ENCODE measurements around the gene SLC35E2B. TPM values are rescaled to one million over a fixed set of nuclear protein-coding genes. Genes with fewer than 3 reads are reported as not detected.

SLC35E2B gene
- total and polyA plus RNA-seq, 2 of the 13 experiments (the other 11 are each of a cell fraction or from before 2014, with no cell fraction given): 14.1 to 19.7 TPM

DNA sequence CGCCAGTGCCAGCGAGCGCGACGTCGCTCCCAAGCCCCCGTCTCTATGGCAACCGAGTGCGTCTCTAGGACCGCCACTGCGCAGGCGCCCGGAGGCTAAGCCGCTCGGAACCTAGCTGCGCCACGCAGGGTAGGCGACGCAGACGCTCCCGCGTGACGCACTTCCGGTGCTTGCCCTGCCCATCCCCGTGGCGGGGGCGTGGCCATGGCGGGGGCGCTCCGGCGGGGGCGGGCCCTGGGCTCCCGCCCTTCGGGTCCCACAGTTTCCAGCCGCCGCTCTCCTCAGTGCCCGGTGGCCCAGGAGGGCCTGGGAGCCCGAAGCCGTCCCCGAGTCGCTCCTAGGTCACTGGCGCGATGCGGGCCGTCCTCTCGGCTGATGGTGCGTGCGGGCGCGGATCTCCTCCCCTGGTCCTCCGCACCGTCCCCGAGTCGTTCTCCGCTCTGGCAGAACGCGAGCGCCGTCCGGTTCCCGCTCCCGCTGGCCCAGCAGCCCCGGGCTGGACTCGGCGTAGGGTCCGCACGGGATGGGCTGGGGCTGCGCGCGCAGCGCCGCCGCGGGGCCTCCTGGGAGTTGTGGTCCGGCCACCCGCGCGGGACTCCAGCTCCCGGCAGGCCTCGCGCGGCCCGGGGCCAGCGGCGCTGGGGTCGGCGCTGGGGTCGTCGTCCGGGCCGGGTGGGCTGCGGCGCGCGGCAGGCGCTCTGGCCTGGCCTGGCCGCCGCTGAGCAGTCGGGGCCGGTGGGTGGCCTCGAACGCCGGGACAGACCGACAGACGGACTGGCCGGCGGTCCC lies 77.1 kb downstream of the SLC35E2B start, which contains the start of gene MIB2 (continued):
- TF ChIP-seq ZNF761 (CRISPR knock-in tag; conservative IDR thresholded peaks at IDR 0.05) (peak; percentile 92), ZNF678 (CRISPR knock-in tag; IDR thresholded peaks at IDR 0.05) (peak; percentile 94; the same call in 1 of the 2 replicates), KDM5B (CRISPR knock-in tag; IDR thresholded peaks at IDR 0.05; ENCODE audit: borderline replicate concordance) (peak; percentile 86), EEA1 (CRISPR knock-in tag; IDR thresholded peaks at IDR 0.05; ENCODE audit: borderline replicate concordance) (peak; percentile 86), ZSCAN5A (CRISPR knock-in tag; IDR thresholded peaks at IDR 0.05; ENCODE audit: borderline replicate concordance) (no peak), SIX4 (CRISPR knock-in tag; IDR thresholded peaks at IDR 0.05) (no peak), ZNF230 (CRISPR knock-in tag; IDR thresholded peaks at IDR 0.05) (peak; percentile 95), ZNF274 (CRISPR knock-in tag; IDR thresholded peaks at IDR 0.05) (no peak), AFF4 (CRISPR knock-in tag; IDR thresholded peaks at IDR 0.05) (peak; percentile 84; the same call in 1 of the 2 replicates), ZBTB34 (CRISPR knock-in tag; IDR thresholded peaks at IDR 0.05) (no peak), HOXA7 (CRISPR knock-in tag; IDR thresholded peaks at IDR 0.05) (no peak), ZNF619 (CRISPR knock-in tag; IDR thresholded peaks at IDR 0.05) (peak; percentile 79; the same call in 1 of the 2 replicates)
- TF ChIP-seq, protein P1, sequence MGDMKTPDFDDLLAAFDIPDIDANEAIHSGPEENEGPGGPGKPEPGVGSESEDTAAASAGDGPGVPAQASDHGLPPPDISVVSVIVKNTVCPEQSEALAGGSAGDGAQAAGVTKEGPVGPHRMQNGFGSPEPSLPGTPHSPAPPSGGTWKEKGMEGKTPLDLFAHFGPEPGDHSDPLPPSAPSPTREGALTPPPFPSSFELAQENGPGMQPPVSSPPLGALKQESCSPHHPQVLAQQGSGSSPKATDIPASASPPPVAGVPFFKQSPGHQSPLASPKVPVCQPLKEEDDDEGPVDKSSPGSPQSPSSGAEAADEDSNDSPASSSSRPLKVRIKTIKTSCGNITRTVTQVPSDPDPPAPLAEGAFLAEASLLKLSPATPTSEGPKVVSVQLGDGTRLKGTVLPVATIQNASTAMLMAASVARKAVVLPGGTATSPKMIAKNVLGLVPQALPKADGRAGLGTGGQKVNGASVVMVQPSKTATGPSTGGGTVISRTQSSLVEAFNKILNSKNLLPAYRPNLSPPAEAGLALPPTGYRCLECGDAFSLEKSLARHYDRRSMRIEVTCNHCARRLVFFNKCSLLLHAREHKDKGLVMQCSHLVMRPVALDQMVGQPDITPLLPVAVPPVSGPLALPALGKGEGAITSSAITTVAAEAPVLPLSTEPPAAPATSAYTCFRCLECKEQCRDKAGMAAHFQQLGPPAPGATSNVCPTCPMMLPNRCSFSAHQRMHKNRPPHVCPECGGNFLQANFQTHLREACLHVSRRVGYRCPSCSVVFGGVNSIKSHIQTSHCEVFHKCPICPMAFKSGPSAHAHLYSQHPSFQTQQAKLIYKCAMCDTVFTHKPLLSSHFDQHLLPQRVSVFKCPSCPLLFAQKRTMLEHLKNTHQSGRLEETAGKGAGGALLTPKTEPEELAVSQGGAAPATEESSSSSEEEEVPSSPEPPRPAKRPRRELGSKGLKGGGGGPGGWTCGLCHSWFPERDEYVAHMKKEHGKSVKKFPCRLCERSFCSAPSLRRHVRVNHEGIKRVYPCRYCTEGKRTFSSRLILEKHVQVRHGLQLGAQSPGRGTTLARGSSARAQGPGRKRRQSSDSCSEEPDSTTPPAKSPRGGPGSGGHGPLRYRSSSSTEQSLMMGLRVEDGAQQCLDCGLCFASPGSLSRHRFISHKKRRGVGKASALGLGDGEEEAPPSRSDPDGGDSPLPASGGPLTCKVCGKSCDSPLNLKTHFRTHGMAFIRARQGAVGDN (CRISPR knock-in tag; IDR thresholded peaks at IDR 0.05): peak; percentile 73
- TF ChIP-seq, protein P2, sequence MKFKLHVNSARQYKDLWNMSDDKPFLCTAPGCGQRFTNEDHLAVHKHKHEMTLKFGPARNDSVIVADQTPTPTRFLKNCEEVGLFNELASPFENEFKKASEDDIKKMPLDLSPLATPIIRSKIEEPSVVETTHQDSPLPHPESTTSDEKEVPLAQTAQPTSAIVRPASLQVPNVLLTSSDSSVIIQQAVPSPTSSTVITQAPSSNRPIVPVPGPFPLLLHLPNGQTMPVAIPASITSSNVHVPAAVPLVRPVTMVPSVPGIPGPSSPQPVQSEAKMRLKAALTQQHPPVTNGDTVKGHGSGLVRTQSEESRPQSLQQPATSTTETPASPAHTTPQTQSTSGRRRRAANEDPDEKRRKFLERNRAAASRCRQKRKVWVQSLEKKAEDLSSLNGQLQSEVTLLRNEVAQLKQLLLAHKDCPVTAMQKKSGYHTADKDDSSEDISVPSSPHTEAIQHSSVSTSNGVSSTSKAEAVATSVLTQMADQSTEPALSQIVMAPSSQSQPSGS (CRISPR knock-in tag; IDR thresholded peaks at IDR 0.05): peak; percentile 51; the same call in 1 of the 2 replicates

Data from HepG2 (cell line).